ENCODE results near the gene HSD17B12.

HSD17B12 gene

DNA sequence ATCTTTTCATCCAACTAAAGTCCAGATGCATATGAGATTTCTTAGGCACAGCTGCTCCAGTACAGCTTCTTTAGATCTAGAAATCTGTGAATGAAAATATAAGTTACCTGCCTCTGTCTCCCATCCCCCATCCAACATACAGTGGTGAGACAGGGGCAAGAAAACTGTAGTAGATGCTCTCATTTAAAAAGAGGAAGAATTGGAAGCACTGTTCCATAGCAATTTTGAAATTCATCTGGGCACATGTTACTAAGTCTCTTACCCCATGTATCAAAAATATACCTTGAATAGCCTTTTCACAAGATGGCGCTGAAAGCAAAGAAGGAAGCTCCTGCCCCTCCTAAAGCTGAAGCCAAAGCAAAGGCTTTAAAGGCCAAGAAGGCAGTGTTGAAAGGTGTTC, 37.8 kb downstream of the HSD17B12 start:
- no peaks in the 10 kb centered on the region for H3K36me3 ChIP-seq (replicated peaks)
- TF ChIP-seq, protein P1, sequence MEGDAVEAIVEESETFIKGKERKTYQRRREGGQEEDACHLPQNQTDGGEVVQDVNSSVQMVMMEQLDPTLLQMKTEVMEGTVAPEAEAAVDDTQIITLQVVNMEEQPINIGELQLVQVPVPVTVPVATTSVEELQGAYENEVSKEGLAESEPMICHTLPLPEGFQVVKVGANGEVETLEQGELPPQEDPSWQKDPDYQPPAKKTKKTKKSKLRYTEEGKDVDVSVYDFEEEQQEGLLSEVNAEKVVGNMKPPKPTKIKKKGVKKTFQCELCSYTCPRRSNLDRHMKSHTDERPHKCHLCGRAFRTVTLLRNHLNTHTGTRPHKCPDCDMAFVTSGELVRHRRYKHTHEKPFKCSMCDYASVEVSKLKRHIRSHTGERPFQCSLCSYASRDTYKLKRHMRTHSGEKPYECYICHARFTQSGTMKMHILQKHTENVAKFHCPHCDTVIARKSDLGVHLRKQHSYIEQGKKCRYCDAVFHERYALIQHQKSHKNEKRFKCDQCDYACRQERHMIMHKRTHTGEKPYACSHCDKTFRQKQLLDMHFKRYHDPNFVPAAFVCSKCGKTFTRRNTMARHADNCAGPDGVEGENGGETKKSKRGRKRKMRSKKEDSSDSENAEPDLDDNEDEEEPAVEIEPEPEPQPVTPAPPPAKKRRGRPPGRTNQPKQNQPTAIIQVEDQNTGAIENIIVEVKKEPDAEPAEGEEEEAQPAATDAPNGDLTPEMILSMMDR (IDR thresholded peaks at IDR 0.05; ENCODE audit: low read depth, low read length, missing control alignments): no peak
- H3K27ac ChIP-seq: no peak overlapping the region
- H3K27me3 ChIP-seq (replicated peaks): no peaks in the 10 kb centered on the region
- in situ Hi-C loops (cut with HindIII; ENCODE audit: low pct_ligation_motif_present, low sequenced_read_pairs): no loop called here
- H3K4me3 ChIP-seq (ENCODE audit: low read depth, low read length): no peak overlapping the region
- no peak for DNase-seq

DNA sequence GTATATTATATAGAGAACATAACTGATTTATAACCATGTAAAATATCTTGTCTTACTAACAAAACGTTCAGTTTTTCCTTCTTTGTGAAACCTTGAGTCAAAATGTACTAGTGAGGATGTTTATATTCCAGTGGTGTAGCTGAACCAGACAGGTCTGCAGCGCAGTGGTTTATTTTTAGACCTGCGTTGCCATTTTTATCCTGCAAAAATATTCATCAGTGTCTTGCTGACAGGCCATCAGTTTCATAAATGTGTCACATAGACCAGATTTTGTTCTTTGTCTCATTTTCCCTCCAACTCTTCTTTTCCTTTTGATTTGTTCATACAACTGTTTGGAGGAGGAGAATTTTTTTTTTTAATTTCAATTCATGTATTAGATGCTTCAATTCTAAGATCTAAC, 43.1 kb downstream of the HSD17B12 start:
- DNase-seq: no peak
- Histone ChIP-seq H3K27ac (no peak overlapping the region), H3K27me3 (replicated peaks) (no peaks in the 10 kb centered on the region), H3K36me3 (replicated peaks) (no peaks in the 10 kb centered on the region), H3K4me3 (ENCODE audit: low read depth, low read length) (no peak overlapping the region)
- in situ Hi-C loops (cut with HindIII; ENCODE audit: low pct_ligation_motif_present, low sequenced_read_pairs): no loop called here
- TF ChIP-seq, protein P1 (IDR thresholded peaks at IDR 0.05; ENCODE audit: low read depth, low read length, missing control alignments): no peak

DNA sequence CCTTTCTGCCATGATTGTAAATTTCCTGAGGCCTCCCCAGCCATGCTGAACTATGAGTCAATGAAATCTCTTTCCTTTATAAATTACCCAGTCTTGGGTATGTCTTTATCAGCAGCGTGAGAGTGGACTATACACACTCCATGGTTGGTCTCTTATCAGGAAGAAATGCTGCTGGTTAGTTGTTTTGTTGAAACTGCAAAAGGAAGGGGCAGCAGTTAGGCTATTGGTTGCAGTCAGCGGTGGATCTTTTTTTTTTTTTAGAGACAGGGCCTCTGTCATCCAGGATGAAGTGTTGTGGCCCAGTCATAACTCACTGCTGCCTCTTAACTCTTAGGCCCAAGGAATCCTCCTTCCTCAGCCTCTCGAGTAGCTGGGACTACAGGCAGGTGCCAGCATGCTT, 51.7 kb downstream of the HSD17B12 start:
- TF ChIP-seq, protein P1 (IDR thresholded peaks at IDR 0.05; ENCODE audit: low read depth, low read length, missing control alignments): no peak
- no peak for DNase-seq
- Histone ChIP-seq H3K27me3 (replicated peaks) (no peaks in the 10 kb centered on the region), H3K4me3 (ENCODE audit: low read depth, low read length) (no peak overlapping the region), H3K36me3 (replicated peaks) (no peaks in the 10 kb centered on the region), H3K27ac (no peak overlapping the region)
- in situ Hi-C loops (cut with HindIII; ENCODE audit: low pct_ligation_motif_present, low sequenced_read_pairs): no loop called here

DNA sequence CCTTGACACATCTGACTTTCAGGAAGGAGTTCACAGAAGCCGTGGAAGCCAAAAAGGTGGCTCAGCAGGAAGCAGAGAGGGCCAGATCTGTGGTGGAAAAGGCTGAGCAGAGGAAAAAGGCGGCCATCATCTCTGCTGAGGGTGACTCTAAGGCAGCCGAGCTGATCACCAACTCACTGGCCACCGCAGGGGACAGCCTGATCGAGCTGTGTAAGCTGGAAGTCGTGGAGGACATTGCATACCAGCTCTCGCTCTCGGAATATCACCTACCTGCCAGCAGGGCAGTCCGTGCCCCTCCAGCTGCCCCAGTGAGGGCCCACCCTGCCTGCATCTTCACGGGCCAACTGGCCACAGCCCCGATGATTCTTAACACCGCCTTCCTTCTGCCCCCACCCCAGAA, 53.7 kb downstream of the HSD17B12 start:
- Histone ChIP-seq H3K36me3 (replicated peaks) (no peaks in the 10 kb centered on the region), H3K27ac (no peak overlapping the region), H3K27me3 (replicated peaks) (no peaks in the 10 kb centered on the region), H3K4me3 (ENCODE audit: low read depth, low read length) (no peak overlapping the region)
- TF ChIP-seq, protein P1 (IDR thresholded peaks at IDR 0.05; ENCODE audit: low read depth, low read length, missing control alignments): no peak
- in situ Hi-C loops (cut with HindIII; ENCODE audit: low pct_ligation_motif_present, low sequenced_read_pairs): no loop called here
- DNase-seq: no peak

DNA sequence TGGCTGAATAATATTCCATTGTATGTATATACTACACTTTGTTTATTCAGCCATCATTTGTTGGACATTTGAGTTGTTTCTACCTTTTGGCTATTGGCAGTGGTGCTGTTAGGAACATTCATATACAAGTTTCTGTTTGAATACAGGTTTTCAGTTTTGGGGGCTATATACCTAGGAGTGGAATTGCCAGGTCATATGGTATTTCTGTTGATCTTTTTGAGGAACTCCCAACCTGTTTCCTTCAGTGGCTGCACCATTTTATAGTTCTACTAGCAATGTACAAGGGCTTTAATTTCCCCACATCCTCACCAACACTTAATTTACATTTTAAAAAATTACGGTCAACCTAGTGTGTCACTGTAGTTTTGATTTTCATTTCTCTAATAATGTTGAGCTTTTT, 54.6 kb downstream of the HSD17B12 start:
- in situ Hi-C loops (cut with HindIII; ENCODE audit: low pct_ligation_motif_present, low sequenced_read_pairs): no loop called here
- DNase-seq: no peak
- Histone ChIP-seq H3K27me3 (replicated peaks) (no peaks in the 10 kb centered on the region), H3K27ac (no peak overlapping the region), H3K4me3 (ENCODE audit: low read depth, low read length) (no peak overlapping the region), H3K36me3 (replicated peaks) (no peaks in the 10 kb centered on the region)
- TF ChIP-seq, protein P1 (IDR thresholded peaks at IDR 0.05; ENCODE audit: low read depth, low read length, missing control alignments): no peak

DNA sequence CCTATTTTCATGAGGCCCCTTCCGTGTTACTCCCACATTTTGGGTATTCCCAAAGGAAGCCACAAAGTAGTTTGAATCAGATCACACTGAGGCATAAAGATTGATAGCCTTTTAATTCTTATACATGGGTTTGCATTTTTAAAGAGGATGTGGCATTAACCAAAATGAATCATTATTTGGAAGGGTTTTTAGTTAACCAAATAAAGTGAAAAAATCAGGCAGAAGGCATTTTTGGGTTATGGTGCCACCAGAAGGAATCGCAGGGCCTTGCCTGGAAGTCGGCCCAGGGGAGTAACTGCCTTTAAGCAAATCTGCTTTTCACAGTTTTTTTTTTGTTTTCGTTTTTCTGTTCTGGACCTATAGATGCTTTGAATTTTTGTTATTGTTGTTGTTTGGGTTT, 55.4 kb downstream of the HSD17B12 start:
- Histone ChIP-seq H3K4me3 (ENCODE audit: low read depth, low read length) (no peak overlapping the region), H3K36me3 (replicated peaks) (no peaks in the 10 kb centered on the region), H3K27me3 (replicated peaks) (no peaks in the 10 kb centered on the region), H3K27ac (peak overlapping the region; percentile 39)
- TF ChIP-seq, protein P1 (IDR thresholded peaks at IDR 0.05; ENCODE audit: low read depth, low read length, missing control alignments): peak; percentile 19
- in situ Hi-C loops (cut with HindIII; ENCODE audit: low pct_ligation_motif_present, low sequenced_read_pairs): no loop called here
- DNase-seq: no peak
